AG08396 (cell line): Measurements from ENCODE around the gene CCNA2.

Experiments used
- DNase-seq: peaks from one replicate; pipeline ENCODE4 v3.0.0; 2012; ENCODE audit warnings: low spot score, mixed read lengths

Gene CCNA2

GRCh38 chr4:121773883-121774282 is 49.8 kb downstream of the CCNA2 start:
- no peak for DNase-seq

GRCh38 chr4:121771869-121772268 is 51.8 kb downstream of the CCNA2 start:
- no peak for DNase-seq

- no peak for DNase-seq
Measured at GRCh38 chr4:121769341-121769740, 54.3 kb downstream of the CCNA2 start.

GRCh38 chr4:121767166-121767565 is 56.5 kb downstream of the CCNA2 start:
- DNase-seq: no peak
